Kidney (tissue), 14 donors: ENCODE data around the gene ID2. TPM values are rescaled to one million over a fixed set of nuclear protein-coding genes. Genes with fewer than 3 reads are reported as not detected.

Experiments used
- DNase-seq, 5 donors: peaks; one replicate each; pipeline ENCODE4 v3.0.0-alpha.2; 2013 to 2020
- FAIRE-seq: peaks from 2 replicates; lab custom pipeline; 2012; peaks lifted over from hg19 to GRCh38; lab: Jason Lieb, UNC
- H3K27ac ChIP-seq, 2 donors: one replicate each; pipeline ENCODE4 v1.7.0; 2013; ENCODE audit warnings: low read depth in 2 of 2, low read length in 2 of 2, inconsistent platforms in 1 of 2
- H3K27me3 ChIP-seq: one replicate; pipeline ENCODE4 v1.7.1; 2013; ENCODE audit warnings: low read length, inconsistent platforms; ENCODE audit not compliant: control insufficient read depth, insufficient read depth
- H3K36me3 ChIP-seq, 3 donors: one replicate each; pipeline versions ENCODE4 v1.7.0 to v1.7.1; 2013; ENCODE audit warnings: low read length in 3 of 3, control low read depth in 1 of 3, inconsistent platforms in 1 of 3; ENCODE audit not compliant: insufficient read depth in 3 of 3, control insufficient read depth in 2 of 3
- H3K4me1 ChIP-seq, 3 donors: one replicate each; pipeline versions ENCODE4 v1.7.0 to v1.7.1; 2013; ENCODE audit warnings: low read length in 3 of 3, inconsistent platforms in 1 of 3, low read depth in 1 of 3; ENCODE audit not compliant: control insufficient read depth in 2 of 3, insufficient read depth in 2 of 3
- H3K4me3 ChIP-seq, 3 donors: one replicate each; pipeline versions ENCODE4 v1.7.0 to v1.8.1; 2013; ENCODE audit warnings: low read length in 3 of 3, control low read depth in 1 of 3, inconsistent platforms in 1 of 3
- H3K9ac ChIP-seq, 3 donors: one replicate each; pipeline versions ENCODE4 v1.7.0 to v1.7.1; 2013; ENCODE audit warnings: low read length in 3 of 3, control low read depth in 1 of 3, inconsistent platforms in 1 of 3
- H3K9me3 ChIP-seq, 3 donors: one replicate each; pipeline versions ENCODE4 v1.7.0 to v1.7.1; 2013; ENCODE audit warnings: low read length in 3 of 3, control low read depth in 1 of 3, inconsistent platforms in 1 of 3; ENCODE audit not compliant: control insufficient read depth in 2 of 3, insufficient read depth in 1 of 3
- CTCF ChIP-seq: IDR thresholded peaks from 3 replicates; pipeline ENCODE4 v1.5.1; 2012; ENCODE audit warnings: mild to moderate bottlenecking, moderate library complexity, borderline replicate concordance; ENCODE audit not compliant: insufficient read depth; ENCODE audit errors: extremely low read depth
- intact Hi-C: fragments of 100-400 bp; cut with DNase I; formaldehyde crosslinking; loops from one replicate; pipeline ENCODE4 v1.11.1; 2022
- polyA plus RNA-seq: library from polyadenylated mRNA; stranded (reverse); fragments of 350-450 nt; fragmentation: Illumina TruSeq; extraction: RNeasy Lipid Tissue Mini Kit (QIAGEN cat#74804); gene quantifications from one replicate; pipeline ENCODE4 v1.2.3, GENCODE V29; 2014; ENCODE audit warnings: low read depth, low replicate concordance; ENCODE audit not compliant: insufficient read depth
- total RNA-seq: library from RNA; stranded (reverse); fragmentation: NEBNext Ultra II Directional; extraction: Animal tissue kit (Norgen Biotek cat#: 25700); gene quantifications from one replicate; pipeline ENCODE4 v1.2.1, GENCODE V29; 2021
- donor health status: control.
- donor health status: control.
- donor health status: control.
- donor health status: control.
- donor health status: control.
- donor health status: DM: yes; HTN: yes; CAD: no.
- donor health status: Normal renal cell carcinoma (clear cell type).

Gene ID2
- total and polyA plus RNA-seq, 2 donors from 2014 or later, result 74.6 to 113 TPM

GRCh38 chr2:8692783-8693156, 10.9 kb downstream of the ID2 start:
- Histone ChIP-seq H3K36me3 (no peaks in the 10 kb centered on the region), H3K4me3 (peak overlapping the region in 2 of 3 donors; percentile 4 to 38)
- intact Hi-C loops, result loop anchor here (10.0 kb wide), 1 partner anchor 1258 kb away; no protein-coding TSS in a partner anchor

GRCh38 chr2:8693157-8693821, 11.4 kb downstream of the ID2 start:
- Histone ChIP-seq H3K36me3 (no peaks in the 10 kb centered on the region), H3K27ac (no peak overlapping the region), H3K9me3 (no peaks in the 10 kb centered on the region), H3K4me3 (peak overlapping the region in 2 of 3 donors; percentile 32 to 38), H3K9ac (no peak overlapping the region), H3K27me3 (no peaks in the 10 kb centered on the region), H3K4me1 (peaks cover 0 to 6% (median 0%) of the 10 kb centered on the region in 3 donors)
- peak; percentile 30 for TF ChIP-seq CTCF
- FAIRE-seq (no peak), DNase-seq (peak; percentile 71 to 76 (median 71))
- intact Hi-C loops, result loop anchor here (10.0 kb wide), 1 partner anchor 1258 kb away; no protein-coding TSS in a partner anchor

More at GRCh38 chr2:8692783-8693156, 10.9 kb downstream of the ID2 start:
- no peak overlapping the region for H3K9ac ChIP-seq
- H3K9me3 ChIP-seq, result no peaks in the 10 kb centered on the region
- no peak for TF ChIP-seq CTCF
- DNase-seq (no peak), FAIRE-seq (no peak)
- H3K27ac ChIP-seq, result no peak overlapping the region
- no peaks in the 10 kb centered on the region for H3K27me3 ChIP-seq
- H3K4me1 ChIP-seq, result peaks cover 0 to 6% (median 0%) of the 10 kb centered on the region in 3 donors

GRCh38 chr2:8694737-8695136, 12.9 kb downstream of the ID2 start:
- intact Hi-C loops, result loop anchor here (10.0 kb wide), 1 partner anchor 1260 kb away; no protein-coding TSS in a partner anchor
- no peak overlapping the region for H3K9ac ChIP-seq
- no peaks in the 10 kb centered on the region for H3K27me3 ChIP-seq
- peaks cover 0 to 6% (median 0%) of the 10 kb centered on the region in 3 donors for H3K4me1 ChIP-seq
- H3K9me3 ChIP-seq, result no peaks in the 10 kb centered on the region
- H3K36me3 ChIP-seq, result no peaks in the 10 kb centered on the region
- no peak for TF ChIP-seq CTCF
- no peak overlapping the region for H3K4me3 ChIP-seq
- FAIRE-seq (no peak), DNase-seq (no peak)
- H3K27ac ChIP-seq, result no peak overlapping the region
